HG02798 (cell line): ENCODE measurements around the gene IFNG.

Source experiments
- ATAC-seq: cut with Tn5 transposase; IDR thresholded peaks from one replicate; pipeline ENCODE4 v1.9.1; 2021; ENCODE audit warnings: mild to moderate bottlenecking; ENCODE audit not compliant: unreplicated experiment, poor library complexity

IFNG gene

DNA sequence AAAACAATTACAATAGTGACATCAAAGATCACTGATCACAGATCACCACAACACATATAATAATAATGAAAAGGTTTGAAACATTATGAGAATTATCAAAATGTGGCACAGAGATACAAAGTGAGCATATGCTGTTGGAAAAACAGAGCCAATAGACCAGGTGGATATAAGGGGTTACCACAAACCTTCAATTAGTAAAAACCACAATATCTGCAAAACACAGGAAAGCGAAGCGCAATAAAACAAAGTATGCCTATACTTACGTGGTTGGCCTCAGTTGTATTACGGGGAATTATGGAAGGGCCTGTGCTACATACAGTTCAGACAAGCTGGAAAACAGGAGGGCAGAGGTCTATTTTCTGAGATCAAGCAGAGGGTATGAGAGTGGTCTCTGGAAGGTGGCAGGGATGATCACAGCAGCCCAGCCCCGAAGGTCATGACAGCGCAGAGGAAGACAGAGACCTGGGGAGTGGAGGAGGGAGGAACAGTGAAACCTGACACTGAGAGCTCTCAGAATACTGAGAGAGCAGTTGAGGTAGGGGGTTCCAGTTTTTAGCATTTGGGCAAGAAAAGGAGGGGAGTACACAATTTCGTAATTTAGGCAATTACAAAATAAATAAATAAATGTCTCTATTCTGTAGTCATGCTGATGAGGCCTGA, 41.3 kb downstream of the IFNG start:
- ATAC-seq, result no peak

- no peak for ATAC-seq
Measured at GRCh38 chr12:68117661-68118060, 41.9 kb downstream of the IFNG start.

DNA sequence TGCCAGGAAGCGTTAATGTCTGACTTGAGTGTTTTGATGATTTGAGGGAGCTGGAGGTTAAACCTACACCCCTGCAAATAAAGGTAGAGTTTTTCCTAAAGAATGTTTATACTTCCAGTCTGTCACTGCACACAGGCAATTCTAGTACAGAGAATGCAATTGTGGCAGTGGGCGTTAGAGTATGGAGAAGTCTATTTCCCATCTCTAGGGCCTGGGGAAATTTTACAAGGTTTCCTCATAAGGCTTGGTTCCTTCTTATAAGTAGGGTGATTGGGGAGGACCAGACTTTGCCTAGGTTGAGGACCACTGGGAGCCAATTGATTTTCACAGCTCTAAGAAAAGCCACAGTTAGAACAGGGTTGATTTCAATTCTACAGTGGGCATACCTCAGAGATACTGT, 44.3 kb downstream of the IFNG start:
- ATAC-seq, result no peak

DNA sequence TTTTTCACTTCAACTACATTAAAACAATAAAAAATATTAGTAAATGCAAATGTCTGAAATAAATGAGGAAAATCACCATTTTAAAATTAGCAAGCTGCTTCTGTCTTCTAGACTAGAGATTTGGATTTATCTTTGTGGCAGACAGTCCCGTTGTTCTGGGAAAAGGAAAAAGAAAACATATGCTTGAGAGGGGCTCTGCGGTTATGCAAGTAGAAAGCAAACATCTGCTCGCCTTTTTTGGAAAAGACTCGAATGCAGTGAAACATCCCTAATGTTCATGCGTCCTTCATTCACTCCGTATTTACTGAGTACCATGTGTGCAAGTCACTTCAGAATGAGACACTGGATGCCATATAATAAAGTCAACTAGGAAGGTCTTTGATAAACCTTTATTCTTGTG, 44.9 kb downstream of the IFNG start:
- no peak for ATAC-seq

DNA sequence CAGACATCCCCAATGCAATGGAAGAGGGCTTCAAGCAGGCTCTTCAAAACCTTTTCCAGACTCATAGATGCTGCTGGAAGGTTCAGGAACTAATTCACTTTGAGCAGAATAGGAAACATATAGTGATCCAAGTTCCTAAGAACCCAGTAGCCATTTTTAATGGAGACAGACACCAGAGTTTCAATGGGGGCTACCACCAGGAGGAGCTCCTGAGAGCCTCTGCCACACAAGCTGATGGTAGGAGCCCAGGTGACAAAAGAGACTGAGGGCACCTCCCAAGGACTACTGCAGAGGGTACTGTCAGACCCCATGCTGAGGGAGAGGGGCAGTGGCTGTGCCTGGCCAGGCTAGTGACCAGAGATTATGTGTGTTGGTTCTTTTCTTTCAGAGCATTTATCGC, 45.9 kb downstream of the IFNG start:
- no peak for ATAC-seq

GRCh38 chr12:68111995-68112394, 47.5 kb downstream of the IFNG start:
- ATAC-seq, result no peak

- no peak for ATAC-seq
Measured at GRCh38 chr12:68109444-68110217, 49.9 kb downstream of the IFNG start.

- no peak for ATAC-seq
Measured at GRCh38 chr12:68109001-68109400, 50.5 kb downstream of the IFNG start.

DNA sequence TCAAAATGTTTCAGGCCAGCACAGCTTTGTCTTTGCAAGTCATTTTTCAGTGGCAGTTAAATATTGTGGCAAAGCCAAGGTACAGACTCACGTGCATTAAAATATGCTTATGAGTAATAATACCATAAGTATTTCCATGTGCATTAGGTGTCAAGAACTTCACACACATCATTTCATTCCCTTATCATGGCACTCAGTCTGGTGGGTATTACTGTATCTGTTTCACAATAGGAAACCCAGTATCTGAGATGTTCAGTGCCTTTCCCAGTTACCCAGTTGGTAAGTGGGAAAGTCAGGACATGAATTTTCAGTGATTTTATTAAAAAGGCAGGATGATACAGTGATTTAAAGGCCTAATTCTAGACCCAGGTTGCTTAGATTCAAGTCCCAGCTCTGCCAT, 52.9 kb downstream of the IFNG start:
- ATAC-seq, result no peak

- no peak for ATAC-seq
Measured at GRCh38 chr12:68106160-68106559, 53.4 kb downstream of the IFNG start.
